OCI-LY1 (cell line): ENCODE results near the gene ARAF.

ENCODE experiments used
- H2AFZ ChIP-seq: fragments of 200-600 bp; sonication (generic), shearing (Covaris generic); 2 replicates; pipeline ENCODE4 v1.6.0; 2014; ENCODE audit warnings: antibody characterized with exemption, mild to moderate bottlenecking, low read length
- H3F3A ChIP-seq: fragments of 200-600 bp; sonication (generic), shearing (Covaris generic); 2 replicates; pipeline ENCODE4 v1.6.0; 2014; ENCODE audit warnings: mild to moderate bottlenecking, antibody characterized with exemption, low read length, moderate library complexity; ENCODE audit not compliant: insufficient read depth
- H3K27ac ChIP-seq: fragments of 200-600 bp; sonication (generic); 2 replicates; pipeline ENCODE4 v1.5.1; 2014; ENCODE audit warnings: low read length, mixed run types, mild to moderate bottlenecking, low read depth; ENCODE audit not compliant: poor library complexity, severe bottlenecking
- H3K27me3 ChIP-seq: fragments of 200-600 bp; sonication (generic); 2 replicates; pipeline ENCODE4 v1.6.0; 2014; ENCODE audit warnings: antibody characterized with exemption, mild to moderate bottlenecking, low read length, moderate library complexity; ENCODE audit not compliant: insufficient read depth
- H3K36me3 ChIP-seq: fragments of 200-600 bp; sonication (generic); 2 replicates; pipeline ENCODE4 v1.6.1; 2014; ENCODE audit warnings: mild to moderate bottlenecking, antibody characterized with exemption, low read length, moderate library complexity, mixed read lengths; ENCODE audit not compliant: insufficient read depth
- H3K4me1 ChIP-seq: fragments of 200-600 bp; sonication (generic); 2 replicates; pipeline ENCODE4 v1.5.1; 2014; ENCODE audit warnings: mild to moderate bottlenecking, low read length, moderate library complexity; ENCODE audit not compliant: insufficient read depth, severe bottlenecking
- H3K4me2 ChIP-seq: fragments of 200-600 bp; sonication (generic), shearing (Covaris generic); 2 replicates; pipeline ENCODE4 v1.6.1; 2014; ENCODE audit warnings: low read length
- H3K4me3 ChIP-seq: fragments of 200-600 bp; sonication (generic); 2 replicates; pipeline ENCODE4 v1.5.1; 2014; ENCODE audit warnings: low read length, low read depth, mild to moderate bottlenecking, mixed read lengths; ENCODE audit not compliant: poor library complexity, severe bottlenecking
- H3K79me2 ChIP-seq: fragments of 200-600 bp; shearing (Covaris generic); 2 replicates; pipeline ENCODE4 v1.6.1; 2016; ENCODE audit warnings: mixed run types, low read length, mixed read lengths; ENCODE audit not compliant: insufficient read depth
- H3K9ac ChIP-seq: fragments of 200-600 bp; sonication (generic), shearing (Covaris generic); 2 replicates; pipeline ENCODE4 v1.6.1; 2014; ENCODE audit warnings: mild to moderate bottlenecking, low read length, mixed read lengths
- H3K9me2 ChIP-seq: fragments of 200-600 bp; sonication (generic), shearing (Covaris generic); 2 replicates; pipeline ENCODE4 v1.6.1; 2014; ENCODE audit warnings: low read depth, mild to moderate bottlenecking, low read length, mixed read lengths
- H3K9me3 ChIP-seq: fragments of 200-600 bp; shearing (Covaris generic); 2 replicates; pipeline ENCODE4 v1.6.1; 2014; ENCODE audit warnings: low read length, mixed read lengths
- H4K20me1 ChIP-seq: fragments of 200-600 bp; sonication (generic), shearing (Covaris generic); 2 replicates; pipeline ENCODE4 v1.6.0; 2016; ENCODE audit warnings: mild to moderate bottlenecking, low read length; ENCODE audit not compliant: insufficient read depth
- EZH2 ChIP-seq: fragments of 200-600 bp; sonication (generic), shearing (Covaris generic); IDR thresholded peaks from 2 replicates; pipeline ENCODE4 v1.8.0; 2017; ENCODE audit warnings: borderline replicate concordance, mixed run types, mild to moderate bottlenecking, antibody characterized with exemption, low read length, moderate library complexity, mixed read lengths
- TF ChIP-seq, protein P1 (sequence below): fragments of 200-600 bp; sonication (generic), shearing (Covaris generic); IDR thresholded peaks from 2 replicates; pipeline ENCODE4 v1.5.1; 2017; ENCODE audit warnings: mild to moderate bottlenecking, antibody characterized with exemption, low read length, moderate library complexity, mixed read lengths

Gene ARAF

GRCh38 chrX:47572773-47573340 is 11.9 kb downstream of the ARAF start:
- no peak overlapping the region for H2AFZ ChIP-seq
- no peak overlapping the region for H3K9ac ChIP-seq
- no peaks in the 10 kb centered on the region for H3K27me3 ChIP-seq
- TF ChIP-seq EZH2: no peak
- TF ChIP-seq, protein P1, sequence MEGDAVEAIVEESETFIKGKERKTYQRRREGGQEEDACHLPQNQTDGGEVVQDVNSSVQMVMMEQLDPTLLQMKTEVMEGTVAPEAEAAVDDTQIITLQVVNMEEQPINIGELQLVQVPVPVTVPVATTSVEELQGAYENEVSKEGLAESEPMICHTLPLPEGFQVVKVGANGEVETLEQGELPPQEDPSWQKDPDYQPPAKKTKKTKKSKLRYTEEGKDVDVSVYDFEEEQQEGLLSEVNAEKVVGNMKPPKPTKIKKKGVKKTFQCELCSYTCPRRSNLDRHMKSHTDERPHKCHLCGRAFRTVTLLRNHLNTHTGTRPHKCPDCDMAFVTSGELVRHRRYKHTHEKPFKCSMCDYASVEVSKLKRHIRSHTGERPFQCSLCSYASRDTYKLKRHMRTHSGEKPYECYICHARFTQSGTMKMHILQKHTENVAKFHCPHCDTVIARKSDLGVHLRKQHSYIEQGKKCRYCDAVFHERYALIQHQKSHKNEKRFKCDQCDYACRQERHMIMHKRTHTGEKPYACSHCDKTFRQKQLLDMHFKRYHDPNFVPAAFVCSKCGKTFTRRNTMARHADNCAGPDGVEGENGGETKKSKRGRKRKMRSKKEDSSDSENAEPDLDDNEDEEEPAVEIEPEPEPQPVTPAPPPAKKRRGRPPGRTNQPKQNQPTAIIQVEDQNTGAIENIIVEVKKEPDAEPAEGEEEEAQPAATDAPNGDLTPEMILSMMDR: no peak
- H3F3A ChIP-seq: no peaks in the 10 kb centered on the region
- H3K4me3 ChIP-seq: no peak overlapping the region
- no peaks in the 10 kb centered on the region for H3K9me2 ChIP-seq
- no peak overlapping the region for H3K27ac ChIP-seq
- no peaks in the 10 kb centered on the region for H3K79me2 ChIP-seq
- H3K36me3 ChIP-seq: peaks cover 27% of the 10 kb centered on the region
- no peaks in the 10 kb centered on the region for H3K9me3 ChIP-seq
- H4K20me1 ChIP-seq: no peaks in the 10 kb centered on the region
- no peak overlapping the region for H3K4me2 ChIP-seq
- no peaks in the 10 kb centered on the region for H3K4me1 ChIP-seq

DNA sequence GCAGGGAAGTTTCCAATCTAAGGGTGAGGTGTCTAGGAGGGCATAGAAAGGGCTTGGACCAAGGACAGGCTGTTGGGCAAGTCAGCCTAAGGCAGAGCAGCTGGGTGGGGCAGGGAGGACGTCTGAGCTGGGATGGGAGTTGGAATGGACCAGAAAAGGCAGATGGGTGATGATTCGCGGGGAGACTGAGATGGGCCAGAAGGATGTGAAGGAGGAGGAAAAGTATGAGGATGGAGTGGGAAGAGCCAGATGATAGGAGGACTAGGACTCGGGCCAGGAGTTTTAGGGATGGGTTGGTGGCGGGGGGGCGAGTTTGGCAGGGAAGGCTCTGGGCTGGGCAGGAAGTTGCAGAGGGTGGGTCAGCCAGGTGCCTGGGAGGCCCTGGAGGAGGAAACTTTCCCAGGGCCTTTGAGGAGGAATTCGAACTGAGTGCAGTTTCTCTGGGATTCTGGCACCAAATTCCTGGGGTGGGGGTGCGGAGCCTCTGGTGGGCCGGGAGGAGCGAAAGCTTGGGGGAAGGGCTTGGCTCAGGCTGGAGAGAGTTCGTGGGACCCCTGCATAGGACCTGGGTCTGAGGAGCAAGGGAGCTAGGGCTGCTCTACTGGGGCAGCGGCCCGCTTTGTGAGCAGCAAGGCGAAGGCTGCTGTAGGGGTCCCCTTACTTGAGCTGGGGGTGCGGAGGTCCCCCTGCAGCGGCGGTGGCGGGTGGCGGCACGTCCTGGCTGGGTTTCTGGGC is 12.5 kb downstream of the ARAF start:
- H3K36me3 ChIP-seq: peaks cover 21% of the 10 kb centered on the region
- H3K4me3 ChIP-seq: no peak overlapping the region
- H3K9me2 ChIP-seq: no peaks in the 10 kb centered on the region
- TF ChIP-seq, protein P1: no peak
- TF ChIP-seq EZH2: no peak
- no peaks in the 10 kb centered on the region for H3F3A ChIP-seq
- no peaks in the 10 kb centered on the region for H3K9me3 ChIP-seq
- no peaks in the 10 kb centered on the region for H3K27me3 ChIP-seq
- H4K20me1 ChIP-seq: no peaks in the 10 kb centered on the region
- H3K79me2 ChIP-seq: no peaks in the 10 kb centered on the region
- H2AFZ ChIP-seq: no peak overlapping the region
- no peaks in the 10 kb centered on the region for H3K4me1 ChIP-seq
- H3K4me2 ChIP-seq: no peak overlapping the region
- H3K27ac ChIP-seq: no peak overlapping the region
- H3K9ac ChIP-seq: no peak overlapping the region

DNA sequence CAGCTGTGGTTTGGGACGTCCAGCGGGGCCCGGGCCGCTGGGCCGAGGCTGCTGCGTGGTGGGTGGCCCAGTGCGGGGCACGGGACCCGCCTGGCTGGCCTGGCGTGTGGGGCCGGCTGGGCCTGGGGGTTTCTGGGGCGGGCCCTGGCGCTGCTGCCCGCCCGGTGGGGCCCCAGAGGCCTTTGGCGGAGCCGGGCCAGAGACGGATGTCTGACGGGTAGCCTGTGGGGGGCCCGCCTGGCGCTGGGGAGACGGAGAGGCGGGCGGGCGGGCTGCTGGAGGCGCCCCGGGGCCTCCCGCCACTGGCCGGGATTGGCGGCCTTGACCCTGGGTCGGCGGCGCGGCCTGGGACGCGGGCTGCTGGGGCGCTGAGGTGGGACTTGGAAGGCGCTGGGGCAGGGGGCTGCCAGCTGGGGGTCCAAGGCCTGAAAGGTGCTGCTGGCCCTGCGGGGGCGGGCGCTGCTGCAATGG is 13.1 kb downstream of the ARAF start:
- H3F3A ChIP-seq: no peaks in the 10 kb centered on the region
- no peaks in the 10 kb centered on the region for H3K79me2 ChIP-seq
- H3K4me3 ChIP-seq: no peak overlapping the region
- H3K4me2 ChIP-seq: no peak overlapping the region
- H3K9me3 ChIP-seq: no peaks in the 10 kb centered on the region
- H3K9ac ChIP-seq: no peak overlapping the region
- no peak overlapping the region for H2AFZ ChIP-seq
- no peaks in the 10 kb centered on the region for H3K9me2 ChIP-seq
- H3K27me3 ChIP-seq: no peaks in the 10 kb centered on the region
- no peak overlapping the region for H3K27ac ChIP-seq
- TF ChIP-seq, protein P1: no peak
- TF ChIP-seq EZH2: no peak
- no peaks in the 10 kb centered on the region for H3K4me1 ChIP-seq
- peaks cover 15% of the 10 kb centered on the region for H3K36me3 ChIP-seq
- H4K20me1 ChIP-seq: no peaks in the 10 kb centered on the region
